Central memory CD8-positive, alpha-beta T cell (primary cell): ENCODE measurements around the gene OR4P4.

Experiments used
- ATAC-seq: fragments of 150-1000 bp; cut with Tn5 transposase; replicated peaks from 2 replicates; pipeline ENCODE4 v1.10.0; 2022; ENCODE audit warnings: mild to moderate bottlenecking, moderate FRiP score, moderate number of reproducible peaks; ENCODE audit not compliant: poor library complexity, severe bottlenecking; ENCODE audit errors: extremely low read depth
- DNase-seq, 2 donors: peaks; one replicate each; pipeline ENCODE4 v3.0.0; 2021; ENCODE audit warnings: low spot score in 2 of 2
- H3K27ac Mint-ChIP-seq: one replicate; pipeline ENCODE4 v1.8.0; 2022; ENCODE audit warnings: low read depth, mild to moderate bottlenecking, moderate library complexity, mixed read lengths
- H3K27me3 Mint-ChIP-seq: one replicate; pipeline ENCODE4 v1.8.0; 2022; ENCODE audit warnings: mixed read lengths
- H3K36me3 Mint-ChIP-seq: one replicate; pipeline ENCODE4 v1.8.0; 2022; ENCODE audit warnings: mild to moderate bottlenecking, moderate library complexity, mixed read lengths; ENCODE audit not compliant: insufficient read depth
- H3K4me1 Mint-ChIP-seq: one replicate; pipeline ENCODE4 v1.8.0; 2022; ENCODE audit warnings: mixed read lengths
- H3K4me3 Mint-ChIP-seq: one replicate; pipeline ENCODE4 v1.8.0; 2022; ENCODE audit warnings: mild to moderate bottlenecking, moderate library complexity, mixed read lengths
- H3K9me3 Mint-ChIP-seq: one replicate; pipeline ENCODE4 v1.8.0; 2022; ENCODE audit warnings: mixed read lengths

The OR4P4 gene

GRCh38 chr11:55634813-55635212, at the start of gene OR4P4:
Gene OR4P4, plus strand, starts transcription at chr11:55635113.
- DNase-seq: no peak
- Mint-ChIP-seq H3K9me3 (peaks cover 26% of the 10 kb centered on the region), H3K36me3 (no peaks in the 10 kb centered on the region), H3K27ac (no peak within 1 kb of the TSS), H3K4me1 (no peaks in the 10 kb centered on the region), H3K4me3 (no peak within 1 kb of the TSS), H3K27me3 (no peaks in the 10 kb centered on the region)
- ATAC-seq: no peak

DNA sequence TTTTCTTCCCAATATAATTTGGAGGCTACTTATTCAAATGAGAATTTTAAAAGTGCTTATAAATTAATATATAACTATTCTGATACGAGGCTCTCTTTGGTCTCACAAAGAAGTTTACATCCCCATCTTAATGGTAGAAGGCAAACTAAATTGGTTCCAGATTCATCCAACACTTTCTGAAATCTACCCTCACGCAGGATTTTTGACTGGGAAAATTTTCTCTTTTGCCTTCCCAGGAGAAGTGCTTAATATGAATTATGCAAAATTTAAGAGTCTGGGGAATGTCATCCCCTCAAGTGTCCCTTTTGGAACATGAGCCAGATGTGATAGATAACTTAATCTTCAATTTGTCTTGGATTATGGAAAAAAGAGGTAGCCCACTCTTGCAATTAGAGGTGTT, 27.4 kb upstream of the OR4P4 start, which contains the start of gene OR4C11:
Gene OR4C11, minus strand, starts transcription at position 101 of the 400 bp plus-strand sequence. CDS start 3,272 bp downstream, outside the sequence.
- no peak within 1 kb of the TSS for H3K4me3 Mint-ChIP-seq
- no peak for ATAC-seq
- H3K9me3 Mint-ChIP-seq: peaks cover 21% of the 10 kb centered on the region
- H3K27ac Mint-ChIP-seq: no peak within 1 kb of the TSS
- no peak for DNase-seq
- H3K27me3 Mint-ChIP-seq: no peaks in the 10 kb centered on the region
- H3K36me3 Mint-ChIP-seq: no peaks in the 10 kb centered on the region
- H3K4me1 Mint-ChIP-seq: no peaks in the 10 kb centered on the region

- H3K27ac Mint-ChIP-seq: no peak overlapping the region
- no peaks in the 10 kb centered on the region for H3K27me3 Mint-ChIP-seq
- H3K4me3 Mint-ChIP-seq: no peak overlapping the region
Observed at GRCh38 chr11:55624531-55624930, 10.4 kb upstream of the OR4P4 start.

GRCh38 chr11:55648027-55648426, 13.1 kb downstream of the OR4P4 start, which contains the start of gene OR4S2:
Gene OR4S2, plus strand, starts transcription at chr11:55648327. Its CDS starts 2,577 bp downstream, at chr11:55650904.
- H3K36me3 Mint-ChIP-seq: no peaks in the 10 kb centered on the region
- no peak within 1 kb of the TSS for H3K4me3 Mint-ChIP-seq
- peaks cover 17% of the 10 kb centered on the region for H3K9me3 Mint-ChIP-seq
- no peak within 1 kb of the TSS for H3K27ac Mint-ChIP-seq
- DNase-seq (no peak), ATAC-seq (no peak)
- H3K4me1 Mint-ChIP-seq: no peaks in the 10 kb centered on the region
- H3K27me3 Mint-ChIP-seq: no peaks in the 10 kb centered on the region

More at GRCh38 chr11:55624531-55624930, 10.4 kb upstream of the OR4P4 start:
- Mint-ChIP-seq H3K9me3 (peaks cover 23% of the 10 kb centered on the region), H3K36me3 (no peaks in the 10 kb centered on the region), H3K4me1 (no peaks in the 10 kb centered on the region)
- ATAC-seq (no peak), DNase-seq (no peak)

DNA sequence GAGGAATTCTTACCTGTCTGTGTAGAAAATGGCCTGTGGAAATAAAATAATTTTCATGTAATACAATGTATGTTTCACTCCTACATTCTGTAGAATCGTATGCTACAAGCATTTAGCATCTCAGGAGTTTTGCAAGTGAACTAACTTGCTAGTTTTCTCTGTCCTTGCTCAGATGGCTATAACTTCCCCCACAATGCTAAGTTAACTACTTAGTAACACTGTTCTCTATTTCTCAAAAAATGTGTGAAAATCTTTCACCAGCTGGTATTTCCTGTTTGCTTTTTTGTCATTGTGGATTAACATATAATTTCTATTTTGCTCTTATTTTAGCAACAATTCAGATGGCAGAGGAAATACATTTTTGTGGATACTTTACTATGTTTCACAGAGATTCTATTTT, 17.6 kb downstream of the OR4P4 start:
- Mint-ChIP-seq H3K27ac (no peak overlapping the region), H3K4me1 (no peaks in the 10 kb centered on the region), H3K27me3 (no peaks in the 10 kb centered on the region), H3K36me3 (no peaks in the 10 kb centered on the region), H3K4me3 (no peak overlapping the region), H3K9me3 (peaks cover 18% of the 10 kb centered on the region)
- ATAC-seq: no peak
- DNase-seq: no peak

GRCh38 chr11:55655096-55655495, 20.2 kb downstream of the OR4P4 start:
- no peaks in the 10 kb centered on the region for H3K4me1 Mint-ChIP-seq
- ATAC-seq: no peak
- no peak overlapping the region for H3K27ac Mint-ChIP-seq
- no peaks in the 10 kb centered on the region for H3K27me3 Mint-ChIP-seq
- H3K4me3 Mint-ChIP-seq: no peak overlapping the region
- H3K36me3 Mint-ChIP-seq: no peaks in the 10 kb centered on the region
- no peak for DNase-seq
- H3K9me3 Mint-ChIP-seq: peaks cover 19% of the 10 kb centered on the region

DNA sequence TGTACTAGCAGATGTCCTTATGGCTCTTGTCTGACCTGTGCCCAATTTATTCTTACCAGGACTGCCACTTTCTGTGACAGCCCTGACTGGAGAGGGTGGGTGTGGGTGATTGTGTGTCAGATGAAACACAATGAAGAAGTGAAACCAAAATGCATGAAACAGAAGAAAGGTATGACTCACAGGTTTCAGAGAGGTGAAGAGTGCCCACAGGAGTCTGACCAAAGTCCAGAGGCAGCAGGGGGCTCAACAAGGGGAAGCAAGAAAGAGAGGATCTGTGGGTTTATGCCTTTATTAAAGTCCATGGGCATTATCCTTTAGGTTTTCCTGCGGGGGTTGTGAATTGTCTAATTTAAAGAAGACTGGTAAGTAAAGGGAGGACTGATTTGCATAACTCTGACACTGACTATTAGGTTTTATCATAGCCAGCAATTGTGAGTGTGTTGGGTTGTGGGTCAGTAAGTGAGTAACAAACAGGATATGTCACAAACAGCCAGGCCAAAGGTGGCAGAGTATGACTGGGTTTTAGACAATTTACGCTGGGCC, 23.2 kb downstream of the OR4P4 start:
- no peaks in the 10 kb centered on the region for H3K4me1 Mint-ChIP-seq
- DNase-seq (no peak), ATAC-seq (no peak)
- peaks cover 19% of the 10 kb centered on the region for H3K9me3 Mint-ChIP-seq
- H3K4me3 Mint-ChIP-seq: no peak overlapping the region
- no peaks in the 10 kb centered on the region for H3K27me3 Mint-ChIP-seq
- no peak overlapping the region for H3K27ac Mint-ChIP-seq
- no peaks in the 10 kb centered on the region for H3K36me3 Mint-ChIP-seq

GRCh38 chr11:55658608-55659007, 23.7 kb downstream of the OR4P4 start:
- H3K27me3 Mint-ChIP-seq: no peaks in the 10 kb centered on the region
- DNase-seq (no peak), ATAC-seq (no peak)
- no peaks in the 10 kb centered on the region for H3K4me1 Mint-ChIP-seq
- no peak overlapping the region for H3K27ac Mint-ChIP-seq
- H3K9me3 Mint-ChIP-seq: peaks cover 19% of the 10 kb centered on the region
- H3K4me3 Mint-ChIP-seq: no peak overlapping the region
- H3K36me3 Mint-ChIP-seq: no peaks in the 10 kb centered on the region

DNA sequence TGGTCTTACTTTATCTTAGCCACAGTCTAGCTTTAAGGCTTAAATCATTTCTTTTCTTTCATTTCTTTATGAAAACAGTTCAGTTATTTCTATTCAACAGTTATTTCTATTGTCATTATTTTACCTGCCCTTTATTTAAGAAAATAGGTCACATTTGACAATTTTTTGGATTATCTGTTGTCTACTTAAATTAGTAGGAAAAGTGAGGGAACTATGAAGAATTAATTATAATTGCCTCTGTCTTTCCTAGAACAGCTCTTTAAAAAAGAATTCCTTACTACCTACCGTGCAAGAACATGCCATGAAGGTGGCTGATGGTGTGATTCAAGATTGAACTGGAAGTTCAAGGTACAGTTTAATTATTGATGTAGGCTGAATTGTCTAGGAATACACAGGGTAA, 27.0 kb downstream of the OR4P4 start, which contains the start of gene OR4C6:
Gene OR4C6, plus strand, starts transcription at position 301 of the 400 bp plus-strand sequence. CDS start 2,966 bp downstream, outside the sequence.
- Mint-ChIP-seq H3K4me1 (no peaks in the 10 kb centered on the region), H3K36me3 (no peaks in the 10 kb centered on the region), H3K27ac (no peak within 1 kb of the TSS), H3K4me3 (no peak within 1 kb of the TSS), H3K27me3 (no peaks in the 10 kb centered on the region), H3K9me3 (peaks cover 23% of the 10 kb centered on the region)
- DNase-seq (no peak), ATAC-seq (no peak)

DNA sequence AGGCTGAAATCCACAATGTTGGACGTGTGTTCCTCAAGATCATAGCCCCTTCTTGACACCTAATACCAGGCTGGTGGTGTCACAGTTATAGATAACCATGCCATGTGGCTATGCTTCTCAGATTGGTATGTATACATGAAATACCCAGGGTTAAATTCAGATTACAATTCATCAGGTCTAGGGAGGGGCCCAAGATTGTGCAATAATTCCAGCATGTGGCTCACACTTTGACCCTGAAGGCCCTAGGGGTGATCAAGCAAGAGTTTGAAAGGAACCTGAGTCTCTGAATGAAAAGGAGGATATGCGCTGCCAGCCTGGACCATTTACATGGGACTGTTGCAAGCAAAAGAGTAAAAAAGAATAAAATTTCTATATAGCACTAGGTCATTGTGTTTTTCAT, 34.5 kb downstream of the OR4P4 start:
- H3K9me3 Mint-ChIP-seq: peaks cover 24% of the 10 kb centered on the region
- no peaks in the 10 kb centered on the region for H3K27me3 Mint-ChIP-seq
- H3K4me3 Mint-ChIP-seq: no peak overlapping the region
- no peaks in the 10 kb centered on the region for H3K4me1 Mint-ChIP-seq
- H3K36me3 Mint-ChIP-seq: no peaks in the 10 kb centered on the region
- ATAC-seq (no peak), DNase-seq (no peak)
- no peak overlapping the region for H3K27ac Mint-ChIP-seq

- Mint-ChIP-seq H3K36me3 (no peaks in the 10 kb centered on the region), H3K27me3 (no peaks in the 10 kb centered on the region), H3K4me1 (no peaks in the 10 kb centered on the region), H3K9me3 (peaks cover 14% of the 10 kb centered on the region), H3K27ac (no peak overlapping the region), H3K4me3 (no peak overlapping the region)
- ATAC-seq: no peak
- no peak for DNase-seq
Observed at GRCh38 chr11:55673860-55674259, 38.9 kb downstream of the OR4P4 start.
